Ishikawa (cell line): ENCODE data around the gene KCNK7.

Experiments
- CEBPB ChIP-seq: IDR thresholded peaks from 2 replicates; pipeline ENCODE4 v1.6.1; 2012
- CREB1 ChIP-seq: IDR thresholded peaks from 2 replicates; pipeline ENCODE4 v1.6.1; 2012; ENCODE audit warnings: low read depth
- EGR1 ChIP-seq: IDR thresholded peaks from 2 replicates; pipeline ENCODE4 v1.6.1; 2012
- EP300 ChIP-seq: IDR thresholded peaks from 2 replicates; pipeline ENCODE4 v1.6.1; 2012; ENCODE audit warnings: borderline replicate concordance
- FOXM1 ChIP-seq: IDR thresholded peaks from 2 replicates; pipeline ENCODE4 v1.6.1; 2012; ENCODE audit warnings: low read depth, borderline replicate concordance
- NFIC ChIP-seq: IDR thresholded peaks from 2 replicates; pipeline ENCODE4 v1.6.1; 2012
- RAD21 ChIP-seq: IDR thresholded peaks from 2 replicates; pipeline ENCODE4 v1.6.1; 2012; ENCODE audit warnings: low read depth
- TAF1 ChIP-seq: IDR thresholded peaks from 2 replicates; pipeline ENCODE4 v1.6.1; 2012; ENCODE audit warnings: low read depth, mild to moderate bottlenecking
- TCF12 ChIP-seq: IDR thresholded peaks from 2 replicates; pipeline ENCODE4 v1.6.1; 2012; ENCODE audit warnings: low read depth
- TEAD4 ChIP-seq: IDR thresholded peaks from 2 replicates; pipeline ENCODE4 v1.6.1; 2012
- YY1 ChIP-seq: IDR thresholded peaks from 2 replicates; pipeline ENCODE4 v1.6.1; 2012; ENCODE audit warnings: low read depth
- ZBTB7A ChIP-seq: IDR thresholded peaks from 2 replicates; pipeline ENCODE4 v1.6.1; 2012; ENCODE audit warnings: low read depth
- TF ChIP-seq, protein P1 (sequence below): IDR thresholded peaks from 2 replicates; pipeline ENCODE4 v1.6.1; 2012; ENCODE audit warnings: low read depth, mild to moderate bottlenecking
- TF ChIP-seq, protein P2 (sequence below): IDR thresholded peaks from 2 replicates; pipeline ENCODE4 v1.6.1; 2012
- TF ChIP-seq, protein P3 (sequence below): IDR thresholded peaks from 2 replicates; pipeline ENCODE4 v1.6.1; 2012

The KCNK7 gene

DNA sequence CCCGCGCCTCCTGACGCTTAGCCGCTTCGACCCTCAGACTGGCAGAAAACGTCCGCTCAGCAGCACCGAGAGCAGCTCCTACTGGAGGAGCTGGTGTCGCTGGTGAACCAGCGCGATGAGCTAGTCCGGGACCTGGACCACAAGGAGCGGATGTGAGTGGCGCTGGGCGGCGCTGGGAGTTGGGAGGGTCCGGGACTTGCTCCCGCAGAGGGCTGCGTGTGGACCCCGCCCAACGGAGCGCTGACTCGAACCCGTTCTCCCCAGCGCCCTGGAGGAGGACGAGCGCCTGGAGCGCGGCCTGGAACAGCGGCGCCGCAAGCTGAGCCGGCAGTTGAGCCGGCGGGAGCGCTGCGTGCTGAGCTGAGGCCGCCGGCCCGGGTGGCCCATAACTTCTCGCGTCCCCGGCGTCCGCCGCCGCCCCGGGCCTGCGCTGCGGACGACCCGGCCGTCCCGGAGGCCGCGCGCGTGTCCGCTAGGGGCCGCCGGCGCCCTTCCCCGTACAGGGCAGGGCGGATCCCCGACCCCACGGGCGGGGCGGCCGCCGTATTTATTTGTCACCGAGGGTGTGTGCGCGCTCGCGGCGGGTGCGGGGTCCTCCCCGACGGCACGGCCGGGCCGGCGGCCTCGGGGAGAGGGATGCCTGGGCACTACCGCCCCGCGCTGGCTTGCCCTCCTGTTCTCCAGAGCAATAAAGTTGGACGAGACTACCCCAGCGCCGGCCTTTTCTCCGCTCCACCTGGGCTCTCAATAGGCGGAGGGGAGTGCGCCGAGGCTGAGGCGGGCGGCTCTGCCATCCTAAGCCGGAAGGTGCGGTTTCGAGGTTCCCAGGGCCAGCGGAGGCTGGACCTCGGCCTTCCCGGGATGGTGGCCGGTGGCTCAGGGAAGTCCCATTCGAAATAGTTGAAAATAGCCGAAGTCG lies 3.4 kb downstream of the KCNK7 start:
- no peak for TF ChIP-seq ZBTB7A
- TF ChIP-seq FOXM1, result no peak
- no peak for TF ChIP-seq YY1
- TF ChIP-seq NFIC, result no peak
- no peak for TF ChIP-seq CEBPB
- no peak for TF ChIP-seq EGR1
- no peak for TF ChIP-seq TEAD4
- TF ChIP-seq, protein P1, sequence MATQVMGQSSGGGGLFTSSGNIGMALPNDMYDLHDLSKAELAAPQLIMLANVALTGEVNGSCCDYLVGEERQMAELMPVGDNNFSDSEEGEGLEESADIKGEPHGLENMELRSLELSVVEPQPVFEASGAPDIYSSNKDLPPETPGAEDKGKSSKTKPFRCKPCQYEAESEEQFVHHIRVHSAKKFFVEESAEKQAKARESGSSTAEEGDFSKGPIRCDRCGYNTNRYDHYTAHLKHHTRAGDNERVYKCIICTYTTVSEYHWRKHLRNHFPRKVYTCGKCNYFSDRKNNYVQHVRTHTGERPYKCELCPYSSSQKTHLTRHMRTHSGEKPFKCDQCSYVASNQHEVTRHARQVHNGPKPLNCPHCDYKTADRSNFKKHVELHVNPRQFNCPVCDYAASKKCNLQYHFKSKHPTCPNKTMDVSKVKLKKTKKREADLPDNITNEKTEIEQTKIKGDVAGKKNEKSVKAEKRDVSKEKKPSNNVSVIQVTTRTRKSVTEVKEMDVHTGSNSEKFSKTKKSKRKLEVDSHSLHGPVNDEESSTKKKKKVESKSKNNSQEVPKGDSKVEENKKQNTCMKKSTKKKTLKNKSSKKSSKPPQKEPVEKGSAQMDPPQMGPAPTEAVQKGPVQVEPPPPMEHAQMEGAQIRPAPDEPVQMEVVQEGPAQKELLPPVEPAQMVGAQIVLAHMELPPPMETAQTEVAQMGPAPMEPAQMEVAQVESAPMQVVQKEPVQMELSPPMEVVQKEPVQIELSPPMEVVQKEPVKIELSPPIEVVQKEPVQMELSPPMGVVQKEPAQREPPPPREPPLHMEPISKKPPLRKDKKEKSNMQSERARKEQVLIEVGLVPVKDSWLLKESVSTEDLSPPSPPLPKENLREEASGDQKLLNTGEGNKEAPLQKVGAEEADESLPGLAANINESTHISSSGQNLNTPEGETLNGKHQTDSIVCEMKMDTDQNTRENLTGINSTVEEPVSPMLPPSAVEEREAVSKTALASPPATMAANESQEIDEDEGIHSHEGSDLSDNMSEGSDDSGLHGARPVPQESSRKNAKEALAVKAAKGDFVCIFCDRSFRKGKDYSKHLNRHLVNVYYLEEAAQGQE, result no peak
- no peak for TF ChIP-seq CREB1
- TF ChIP-seq, protein P2, sequence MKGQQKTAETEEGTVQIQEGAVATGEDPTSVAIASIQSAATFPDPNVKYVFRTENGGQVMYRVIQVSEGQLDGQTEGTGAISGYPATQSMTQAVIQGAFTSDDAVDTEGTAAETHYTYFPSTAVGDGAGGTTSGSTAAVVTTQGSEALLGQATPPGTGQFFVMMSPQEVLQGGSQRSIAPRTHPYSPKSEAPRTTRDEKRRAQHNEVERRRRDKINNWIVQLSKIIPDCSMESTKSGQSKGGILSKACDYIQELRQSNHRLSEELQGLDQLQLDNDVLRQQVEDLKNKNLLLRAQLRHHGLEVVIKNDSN, result no peak
- no peak for TF ChIP-seq RAD21

DNA sequence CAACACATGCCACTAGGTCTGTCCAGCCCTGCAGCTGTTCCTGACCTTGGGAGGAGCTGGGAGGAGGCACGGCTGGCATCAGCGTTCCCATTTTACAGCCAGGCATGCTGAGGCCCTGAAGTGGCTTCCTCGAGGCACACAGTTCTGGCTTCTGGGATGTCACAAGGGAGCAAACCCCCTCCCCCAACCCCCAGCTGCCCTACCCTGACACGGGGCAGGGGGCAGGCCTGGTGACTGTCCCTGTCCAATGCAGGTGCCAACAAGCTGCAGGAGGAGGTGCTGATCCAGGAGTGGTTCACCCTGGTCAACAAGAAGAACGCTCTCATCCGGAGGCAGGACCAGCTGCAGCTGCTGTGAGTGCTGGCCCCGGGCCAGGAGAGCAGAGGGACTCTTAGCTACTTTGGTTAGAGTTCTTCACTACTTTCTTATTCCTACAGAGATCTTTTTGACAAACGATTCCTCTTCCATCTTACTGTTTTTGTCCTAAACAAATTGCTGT lies 5.3 kb downstream of the KCNK7 start:
- no peak for TF ChIP-seq NFIC
- no peak for TF ChIP-seq EP300
- TF ChIP-seq TCF12, result no peak
- no peak for TF ChIP-seq CEBPB
- TF ChIP-seq, protein P2, result no peak
- no peak for TF ChIP-seq YY1
- TF ChIP-seq TAF1, result no peak
- no peak for TF ChIP-seq RAD21
- no peak for TF ChIP-seq CREB1
- TF ChIP-seq ZBTB7A, result no peak
- TF ChIP-seq, protein P3, sequence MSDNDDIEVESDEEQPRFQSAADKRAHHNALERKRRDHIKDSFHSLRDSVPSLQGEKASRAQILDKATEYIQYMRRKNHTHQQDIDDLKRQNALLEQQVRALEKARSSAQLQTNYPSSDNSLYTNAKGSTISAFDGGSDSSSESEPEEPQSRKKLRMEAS, result no peak
- TF ChIP-seq, protein P1, result no peak
- no peak for TF ChIP-seq EGR1

DNA sequence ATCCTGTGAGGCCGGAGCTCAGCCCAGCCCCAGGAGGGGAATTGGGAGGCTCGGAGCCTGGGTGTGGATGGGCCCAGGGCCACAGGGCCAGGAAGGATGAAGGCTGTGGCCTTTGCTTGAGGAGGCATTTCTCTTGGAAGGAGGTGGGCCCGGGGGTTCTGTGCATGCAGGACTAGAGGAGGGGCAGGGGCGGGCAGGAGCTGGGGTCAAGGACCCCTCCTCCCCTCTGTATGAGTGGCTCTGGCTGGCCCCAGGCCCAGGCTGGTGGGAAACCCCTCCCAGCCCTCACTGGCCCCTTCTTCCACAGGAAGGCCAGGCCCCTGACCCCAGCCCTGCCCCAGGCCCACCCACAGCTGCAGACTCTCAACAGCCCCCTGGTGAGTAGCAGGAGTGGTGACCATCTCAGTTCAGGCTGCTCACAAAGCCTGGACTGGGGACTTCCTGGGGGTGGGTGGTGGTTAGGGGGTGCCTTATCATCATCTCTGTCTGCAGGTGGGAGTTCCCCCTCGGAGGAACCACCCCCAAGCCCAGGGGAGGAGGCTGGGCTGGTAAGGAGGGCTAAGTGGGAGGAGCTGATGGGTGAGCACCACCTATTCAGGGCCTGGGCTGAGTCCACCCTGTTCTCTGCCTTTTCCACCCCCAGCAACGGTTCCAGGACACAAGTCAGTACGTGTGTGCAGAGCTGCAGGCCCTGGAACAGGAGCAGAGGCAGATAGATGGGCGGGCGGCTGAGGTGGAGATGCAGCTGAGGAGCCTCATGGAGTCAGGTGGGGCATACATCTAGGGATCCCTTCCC lies 6.0 kb downstream of the KCNK7 start:
- TF ChIP-seq, protein P2, result no peak
- no peak for TF ChIP-seq TEAD4
- TF ChIP-seq FOXM1, result no peak
- TF ChIP-seq RAD21, result no peak
- TF ChIP-seq EP300, result no peak
- no peak for TF ChIP-seq TAF1
- no peak for TF ChIP-seq ZBTB7A
- no peak for TF ChIP-seq TCF12
- TF ChIP-seq, protein P1, result no peak
